Stimulated activated CD4-positive, alpha-beta T cell treated with anti-CD3 and anti-CD28 coated beads, Interleukin-4, amount 100 ng/mL, for 48 hours (primary cell): ENCODE results near the gene DDIAS.
A peak's percentile ranks its signal among the peaks of the same experiment; 100 is the strongest.
"Not testable (repeated sequence)": the region's sequence is repeated elsewhere in the genome, so short reads cannot be mapped to it uniquely, and the experiment has no call there.

Experiments
- DNase-seq, 2 donors: peaks; one replicate each; pipeline ENCODE4 v3.0.0-alpha.2; 2020; ENCODE audit warnings: low read depth in 2 of 2

The DDIAS gene

GRCh38 chr11:82901165-82901921 lies at the start of gene DDIAS:
DDIAS (plus strand) TSS chr11:82901736; CDS start chr11:82914739, 13,003 bp downstream.
- peak; percentile 88 to 94 for DNase-seq

GRCh38 chr11:82854242-82854641 lies 47.3 kb upstream of the DDIAS start:
- DNase-seq: no peak

- DNase-seq: not testable (repeated sequence)
These were observed 46.6 kb upstream of the DDIAS start for GRCh38 chr11:82854916-82855315.

GRCh38 chr11:82855616-82856015 lies 45.9 kb upstream of the DDIAS start:
- DNase-seq: no peak

- DNase-seq: no peak
These were observed 44.4 kb upstream of the DDIAS start for GRCh38 chr11:82857145-82857544.

GRCh38 chr11:82858133-82858532 lies 43.4 kb upstream of the DDIAS start:
- DNase-seq: no peak

GRCh38 chr11:82858556-82859091 lies 42.9 kb upstream of the DDIAS start:
- DNase-seq: no peak

GRCh38 chr11:82859750-82860149 lies 41.8 kb upstream of the DDIAS start:
- DNase-seq: no peak

- no peak for DNase-seq
These were observed 39.2 kb upstream of the DDIAS start for GRCh38 chr11:82862379-82862778.

- DNase-seq: no peak
These were observed 38.3 kb upstream of the DDIAS start for GRCh38 chr11:82863209-82863608.

- no peak for DNase-seq
These were observed 37.3 kb upstream of the DDIAS start for GRCh38 chr11:82864268-82864667.

- no peak for DNase-seq
These were observed 35.7 kb upstream of the DDIAS start for GRCh38 chr11:82865841-82866240.

GRCh38 chr11:82867495-82868082 lies 33.9 kb upstream of the DDIAS start:
- peak; percentile 71 to 74 for DNase-seq

GRCh38 chr11:82869657-82870056 lies 31.9 kb upstream of the DDIAS start:
- DNase-seq: no peak

- DNase-seq: no peak
These were observed 29.9 kb upstream of the DDIAS start for GRCh38 chr11:82871646-82872045.

- no peak for DNase-seq
These were observed 29.0 kb upstream of the DDIAS start for GRCh38 chr11:82872377-82873150.

- DNase-seq: no peak
These were observed 27.6 kb upstream of the DDIAS start for GRCh38 chr11:82873919-82874333.

- no peak for DNase-seq
These were observed 26.7 kb upstream of the DDIAS start for GRCh38 chr11:82874646-82875523.

GRCh38 chr11:82883853-82884252 lies 17.7 kb upstream of the DDIAS start:
- DNase-seq: no peak

GRCh38 chr11:82889133-82890001 lies 12.2 kb upstream of the DDIAS start:
- no peak for DNase-seq

GRCh38 chr11:82890002-82890341 lies 11.6 kb upstream of the DDIAS start:
- no peak for DNase-seq
